Thyroid gland (tissue), 4 donors: Measurements from ENCODE around the gene MIAT. TPM values are rescaled to one million over a fixed set of nuclear protein-coding genes. Genes with fewer than 3 reads are reported as not detected.

Source experiments
- DNase-seq, 2 donors: peaks; one replicate each; pipeline ENCODE4 v3.0.0-alpha.2; 2019
- H3K27ac ChIP-seq, 3 donors: fragments of 200-600 bp; sonication (generic); 1 replicate in 2 of 3; 2 replicates in 1 of 3; pipeline ENCODE4 v1.5.1; 2016 to 2019; ENCODE audit warnings: mild to moderate bottlenecking in 1 of 3, moderate library complexity in 1 of 3
- H3K27me3 ChIP-seq: fragments of 200-600 bp; sonication (generic); one replicate; pipeline ENCODE4 v1.5.1; 2019
- H3K36me3 ChIP-seq, 2 donors: fragments of 200-600 bp; sonication (generic); one replicate each; pipeline ENCODE4 v1.5.1; 2016 to 2019
- H3K4me1 ChIP-seq, 2 donors: fragments of 200-600 bp; sonication (generic); one replicate each; pipeline ENCODE4 v1.5.1; 2017 to 2019
- H3K4me3 ChIP-seq, 3 donors: fragments of 200-600 bp; sonication (generic); replicated peaks in 1 of 3; 1 replicate in 2 of 3; 2 replicates in 1 of 3; pipeline ENCODE4 v1.5.1; 2016; ENCODE audit warnings: mild to moderate bottlenecking in 1 of 3
- H3K9me3 ChIP-seq: fragments of 200-600 bp; sonication (generic); one replicate; pipeline ENCODE4 v1.5.1; 2017
- POLR2A ChIP-seq, 2 donors: fragments of 450-650 bp; IDR thresholded peaks; one replicate each; pipeline ENCODE4 v1.6.1; 2017; ENCODE audit warnings: antibody characterized with exemption in 2 of 2, mild to moderate bottlenecking in 2 of 2, moderate library complexity in 1 of 2
- WGBS, 2 donors: methylation state at CpG; one replicate each; pipeline ENCODE4 v1.1.5; 2017; 5-methylcytosine and 5-hydroxymethylcytosine counted together
- intact Hi-C: fragments of 100-400 bp; cut with DNase I; formaldehyde crosslinking; loops from one replicate; pipeline ENCODE4 v1.15.1; 2023
- total RNA-seq, 4 donors: library from RNA; depleted of rRNA; stranded (reverse); fragments of >200 nt; gene quantifications; one replicate each; pipeline ENCODE4 v1.2.3, GENCODE V29; 2016
- TF ChIP-seq, protein P1 (sequence below), 6 experiments: fragments of 200-600 bp in 3 of 6; fragments of 450-650 bp in 3 of 6; sonication (generic) in 3 of 6; IDR thresholded peaks; one replicate each; pipeline ENCODE4 v1.5.1; 2016 to 2019; ENCODE audit warnings: antibody characterized with exemption in 6 of 6, mild to moderate bottlenecking in 2 of 6, inconsistent platforms in 1 of 6, moderate library complexity in 1 of 6

The MIAT gene
- total RNA-seq, 4 donors from 2014 or later = 0.67 to 2.6 (median 1.2) TPM

DNA sequence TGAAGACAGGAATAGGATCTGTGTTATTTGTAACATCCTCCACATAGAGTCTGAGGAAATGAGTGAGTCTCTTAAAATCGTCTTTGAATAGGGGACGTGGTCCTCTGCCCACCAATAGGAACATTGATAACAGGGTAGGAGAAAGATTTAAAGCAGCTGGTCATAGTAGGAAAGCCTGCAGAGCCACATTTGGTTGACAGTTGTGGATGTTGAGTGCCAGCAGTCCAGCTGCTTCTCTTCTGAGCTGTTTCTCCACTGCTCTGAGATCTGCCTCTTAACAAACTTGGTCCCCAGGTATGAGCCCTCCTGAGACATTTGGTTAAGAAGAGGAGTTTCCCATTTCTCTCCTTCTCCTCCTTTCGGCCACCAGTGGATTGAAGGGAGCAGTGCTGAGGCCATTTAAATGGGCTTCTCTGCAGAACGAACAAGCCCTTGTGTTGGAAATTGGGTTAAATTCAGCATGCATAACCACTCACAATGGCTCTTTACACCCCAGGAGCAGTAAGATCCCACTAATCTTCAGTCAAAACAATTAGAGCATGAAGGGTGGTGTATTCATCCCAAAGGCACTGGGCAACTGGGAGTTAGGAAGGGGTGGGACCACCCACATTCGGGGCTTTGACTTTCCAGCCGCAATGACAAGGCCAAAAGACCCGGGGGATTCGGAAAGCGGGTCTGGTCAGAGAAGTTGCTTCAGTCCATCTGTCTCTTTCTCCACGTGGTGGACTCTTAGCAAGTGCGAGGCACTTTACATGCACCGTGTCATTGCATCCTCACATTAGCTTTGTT is 32.3 kb downstream of the MIAT start:
- intact Hi-C loops = no loop called here
- WGBS, 2 donors = 77% methylated on average over 12 of the region's 12 CpGs
- TF ChIP-seq, protein P1, sequence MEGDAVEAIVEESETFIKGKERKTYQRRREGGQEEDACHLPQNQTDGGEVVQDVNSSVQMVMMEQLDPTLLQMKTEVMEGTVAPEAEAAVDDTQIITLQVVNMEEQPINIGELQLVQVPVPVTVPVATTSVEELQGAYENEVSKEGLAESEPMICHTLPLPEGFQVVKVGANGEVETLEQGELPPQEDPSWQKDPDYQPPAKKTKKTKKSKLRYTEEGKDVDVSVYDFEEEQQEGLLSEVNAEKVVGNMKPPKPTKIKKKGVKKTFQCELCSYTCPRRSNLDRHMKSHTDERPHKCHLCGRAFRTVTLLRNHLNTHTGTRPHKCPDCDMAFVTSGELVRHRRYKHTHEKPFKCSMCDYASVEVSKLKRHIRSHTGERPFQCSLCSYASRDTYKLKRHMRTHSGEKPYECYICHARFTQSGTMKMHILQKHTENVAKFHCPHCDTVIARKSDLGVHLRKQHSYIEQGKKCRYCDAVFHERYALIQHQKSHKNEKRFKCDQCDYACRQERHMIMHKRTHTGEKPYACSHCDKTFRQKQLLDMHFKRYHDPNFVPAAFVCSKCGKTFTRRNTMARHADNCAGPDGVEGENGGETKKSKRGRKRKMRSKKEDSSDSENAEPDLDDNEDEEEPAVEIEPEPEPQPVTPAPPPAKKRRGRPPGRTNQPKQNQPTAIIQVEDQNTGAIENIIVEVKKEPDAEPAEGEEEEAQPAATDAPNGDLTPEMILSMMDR (IDR thresholded peaks at IDR 0.05) = no peak
- no peaks in the 10 kb centered on the region for H3K9me3 ChIP-seq
- H3K36me3 ChIP-seq = no peaks in the 10 kb centered on the region
- H3K4me3 ChIP-seq = no peak overlapping the region
- no peaks in the 10 kb centered on the region for H3K4me1 ChIP-seq
- H3K27ac ChIP-seq = no peak overlapping the region
- DNase-seq = no peak
- no peaks in the 10 kb centered on the region for H3K27me3 ChIP-seq

DNA sequence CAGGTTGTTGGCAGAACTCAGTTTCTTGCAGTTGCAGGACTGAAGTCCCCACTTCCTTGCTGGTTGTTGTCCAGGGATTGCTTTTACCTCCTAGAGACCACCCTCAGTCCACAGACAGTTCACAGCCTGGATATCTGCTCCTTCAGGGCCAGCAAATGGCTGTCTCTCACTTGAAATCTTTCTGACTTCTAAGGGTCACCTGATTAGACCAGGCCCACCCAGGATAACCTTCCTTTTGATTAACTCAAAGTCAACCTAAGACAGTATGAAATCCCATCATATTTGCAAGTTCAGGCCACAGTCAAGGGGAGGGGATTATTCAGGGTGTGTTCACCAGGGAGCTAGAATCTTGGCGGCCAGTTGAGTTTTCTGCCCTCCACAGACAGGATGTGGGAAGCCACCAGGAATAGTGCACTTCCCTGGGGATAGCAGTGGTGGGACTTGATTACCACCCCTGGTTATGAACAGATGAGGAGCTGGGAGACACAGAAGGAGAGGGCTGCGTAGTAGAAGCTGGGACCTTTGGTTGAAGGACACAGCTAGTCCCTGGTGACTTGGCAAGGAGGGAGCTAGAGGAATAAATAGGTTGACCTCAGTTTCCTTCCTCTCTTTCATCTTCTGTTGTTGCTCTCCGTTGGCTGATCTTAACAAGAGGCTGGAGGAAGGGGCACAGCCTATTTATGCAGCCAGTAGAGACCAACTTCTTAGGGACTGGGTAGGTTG is 33.4 kb downstream of the MIAT start:
- no peaks in the 10 kb centered on the region for H3K4me1 ChIP-seq
- H3K36me3 ChIP-seq = no peaks in the 10 kb centered on the region
- H3K4me3 ChIP-seq = no peak overlapping the region
- TF ChIP-seq POLR2A (IDR thresholded peaks at IDR 0.05) = no peak
- no peak overlapping the region for H3K27ac ChIP-seq
- intact Hi-C loops = no loop called here
- H3K9me3 ChIP-seq = no peaks in the 10 kb centered on the region
- no peak for DNase-seq
- no peaks in the 10 kb centered on the region for H3K27me3 ChIP-seq
- 79 to 80% methylated on average over 3 of the region's 3 CpGs for WGBS, 2 donors

DNA sequence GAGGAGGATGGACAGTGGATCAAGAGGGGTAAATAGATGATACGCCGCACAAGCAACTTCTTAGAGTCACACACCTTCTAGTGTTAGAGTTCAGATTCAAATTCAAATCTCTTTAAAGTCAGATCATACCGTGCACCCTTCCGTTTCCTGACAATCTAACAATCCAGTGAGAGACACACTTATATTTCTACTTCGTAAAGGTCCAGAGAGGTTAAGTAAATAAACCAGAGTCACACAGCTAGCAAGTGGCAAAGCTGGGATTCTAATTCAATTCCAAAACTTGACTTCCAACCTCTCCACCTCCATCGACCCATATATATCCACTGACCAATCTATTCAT is 34.0 kb downstream of the MIAT start:
- Histone ChIP-seq H3K36me3 (no peaks in the 10 kb centered on the region), H3K4me3 (no peak overlapping the region), H3K27ac (no peak overlapping the region), H3K27me3 (no peaks in the 10 kb centered on the region), H3K4me1 (no peaks in the 10 kb centered on the region), H3K9me3 (no peaks in the 10 kb centered on the region)
- no peak for DNase-seq
- WGBS, 2 donors = 70 to 91% methylated on average over 6 of the region's 6 CpGs
- TF ChIP-seq, protein P1 (IDR thresholded peaks at IDR 0.05) = no peak
- TF ChIP-seq POLR2A (IDR thresholded peaks at IDR 0.05) = no peak
- intact Hi-C loops = no loop called here

DNA sequence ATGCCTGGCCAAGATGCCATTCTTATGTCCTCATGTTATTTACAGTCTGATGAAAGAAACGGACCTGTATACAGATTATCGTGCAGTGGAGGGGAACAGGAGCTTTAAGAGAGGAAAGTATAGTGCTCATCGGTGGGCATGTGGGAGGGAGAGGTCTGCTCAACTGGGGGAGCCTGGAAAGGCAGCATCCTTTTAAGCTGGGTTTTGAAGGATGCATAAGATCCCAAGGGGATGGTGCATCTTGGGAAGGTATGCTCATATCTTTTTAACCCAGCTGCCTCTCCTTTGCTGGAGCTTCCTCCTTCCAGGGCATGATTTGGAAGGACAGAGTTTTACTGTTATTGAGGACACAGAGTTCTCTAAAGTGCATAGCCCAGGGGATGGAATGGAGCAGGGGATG is 34.8 kb downstream of the MIAT start:
- no peak for TF ChIP-seq POLR2A (IDR thresholded peaks at IDR 0.05)
- TF ChIP-seq, protein P1 (IDR thresholded peaks at IDR 0.05) = no peak
- DNase-seq = no peak
- no peak overlapping the region for H3K27ac ChIP-seq
- no peaks in the 10 kb centered on the region for H3K9me3 ChIP-seq
- H3K4me3 ChIP-seq = no peak overlapping the region
- H3K27me3 ChIP-seq = no peaks in the 10 kb centered on the region
- no peaks in the 10 kb centered on the region for H3K36me3 ChIP-seq
- no peaks in the 10 kb centered on the region for H3K4me1 ChIP-seq
- 92 to 99% methylated on average over 3 of the region's 3 CpGs for WGBS, 2 donors
- intact Hi-C loops = no loop called here

DNA sequence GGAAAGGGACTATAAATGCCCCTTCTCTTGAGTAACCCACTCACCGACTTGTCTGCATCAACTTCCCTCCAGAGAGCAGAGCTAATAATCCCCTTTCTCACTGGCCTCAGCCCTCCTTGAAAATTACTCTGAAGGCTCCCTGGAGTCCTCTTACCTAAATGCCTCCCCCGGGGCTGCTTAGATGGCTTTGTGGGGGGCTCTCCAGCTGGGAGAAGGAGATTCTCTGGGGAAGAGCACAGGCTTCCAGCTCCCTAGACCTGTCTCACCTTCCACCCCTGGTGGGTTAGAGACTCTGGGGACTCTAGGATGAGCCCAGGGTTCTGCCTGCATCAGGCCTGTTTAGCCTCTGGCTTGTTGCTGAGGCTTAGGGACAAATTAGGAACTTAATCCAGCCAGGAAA is 39.8 kb downstream of the MIAT start:
- no peak overlapping the region for H3K4me3 ChIP-seq
- 72 to 74% methylated on average over 2 of the region's 2 CpGs for WGBS, 2 donors
- peaks cover 6 to 9% of the 10 kb centered on the region in 2 donors for H3K36me3 ChIP-seq
- no peaks in the 10 kb centered on the region for H3K4me1 ChIP-seq
- H3K9me3 ChIP-seq = no peaks in the 10 kb centered on the region
- intact Hi-C loops = no loop called here
- H3K27ac ChIP-seq = no peak overlapping the region
- TF ChIP-seq POLR2A (IDR thresholded peaks at IDR 0.05) = no peak
- TF ChIP-seq, protein P1 (IDR thresholded peaks at IDR 0.05) = no peak
- no peaks in the 10 kb centered on the region for H3K27me3 ChIP-seq
- DNase-seq = no peak
